NCI-H526 treated with DMSO at 0.1 percent for 48 hours (cell line): Measurements from ENCODE around the gene SHC3.

Experiments used
- DNase-seq: peaks from one replicate; lab custom pipeline; 2025; lab: John Stamatoyannopoulos, UW

Gene SHC3

DNA sequence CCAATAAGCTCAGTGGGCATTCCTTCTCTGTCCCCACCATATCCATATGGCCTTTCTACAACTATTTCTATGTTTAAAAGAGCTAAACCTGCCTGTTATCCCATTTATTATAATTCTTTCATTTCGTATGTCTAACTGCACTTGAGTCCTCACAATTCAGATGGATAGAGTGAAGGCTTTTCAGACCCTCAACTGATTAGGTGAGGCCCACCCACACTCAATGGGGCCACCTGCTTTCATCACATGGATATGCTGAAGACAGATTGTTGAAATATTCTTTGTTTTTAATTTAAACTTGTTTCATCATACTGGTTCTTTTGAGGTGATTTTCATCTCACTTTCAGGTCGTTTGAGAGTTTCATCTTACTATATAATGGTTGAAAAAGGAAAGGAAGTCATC is 193.0 kb downstream of the SHC3 start:
- DNase-seq, result no peak

- DNase-seq, result no peak
These were observed 194.1 kb downstream of the SHC3 start for GRCh38 chr9:88984543-88984883.

GRCh38 chr9:88983865-88984542 is 194.6 kb downstream of the SHC3 start:
- DNase-seq, result no peak

DNA sequence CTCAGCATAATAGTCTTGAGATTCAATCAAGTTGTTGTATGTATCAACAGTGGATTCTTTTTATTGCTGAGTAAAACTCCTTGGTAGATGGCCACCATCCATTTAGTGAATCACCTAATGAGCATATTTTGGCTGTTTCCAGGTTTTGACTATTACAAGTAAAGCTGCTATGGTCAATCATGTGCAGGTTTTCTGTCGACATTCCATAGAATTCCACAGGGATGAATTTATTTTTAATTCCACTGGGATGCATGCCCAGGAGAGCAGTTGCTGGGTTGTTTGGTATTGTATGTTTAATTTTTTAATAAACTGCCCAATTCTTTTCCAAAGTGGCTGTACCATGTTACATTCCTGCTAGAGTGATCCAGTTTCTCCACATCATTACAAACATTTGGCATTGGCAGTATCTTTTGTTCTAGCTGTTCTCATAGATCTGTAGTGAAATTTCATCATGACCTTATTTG is 197.8 kb downstream of the SHC3 start:
- DNase-seq, result no peak

- DNase-seq, result no peak
These were observed 198.8 kb downstream of the SHC3 start for GRCh38 chr9:88979791-88980190.

DNA sequence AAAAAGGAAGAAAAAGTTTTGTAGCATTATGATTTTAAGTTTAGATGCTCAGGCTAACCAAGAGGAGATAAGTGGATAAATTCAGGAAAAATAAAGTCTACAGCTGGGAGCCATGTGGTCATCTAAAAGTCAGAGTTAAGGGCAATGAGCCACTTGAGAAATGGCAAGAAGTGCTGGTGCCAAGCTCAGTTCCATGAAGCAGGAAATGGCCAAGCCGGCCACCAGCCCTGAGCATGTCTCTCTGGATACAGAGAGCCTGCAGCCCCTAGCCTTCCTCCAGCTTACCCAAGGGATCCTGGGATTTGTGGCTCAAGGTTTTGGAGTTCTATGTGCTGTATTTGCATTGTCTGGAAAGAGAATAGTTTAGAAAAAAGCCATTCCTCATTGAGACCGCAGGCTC is 199.6 kb downstream of the SHC3 start:
- DNase-seq, result no peak

DNA sequence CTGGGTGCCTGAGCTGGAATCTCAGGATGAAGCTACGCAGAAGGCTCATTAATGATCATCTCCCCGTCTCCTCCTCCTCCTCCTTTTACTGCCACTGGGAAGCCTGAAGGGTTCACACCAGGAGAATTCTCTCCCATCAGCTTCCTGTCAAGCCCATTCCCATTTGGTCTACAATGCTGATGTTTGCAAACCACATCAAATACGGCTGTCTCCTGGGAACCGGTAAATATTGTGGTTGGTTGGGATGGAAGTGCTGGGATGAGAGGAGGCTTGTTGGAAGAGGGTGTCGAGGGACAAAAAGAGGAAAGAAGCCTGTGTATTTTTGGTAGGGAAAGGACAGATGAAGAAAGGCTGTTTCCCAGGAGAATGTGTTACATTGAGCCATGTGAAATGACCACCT is 200.6 kb downstream of the SHC3 start:
- no peak for DNase-seq

DNA sequence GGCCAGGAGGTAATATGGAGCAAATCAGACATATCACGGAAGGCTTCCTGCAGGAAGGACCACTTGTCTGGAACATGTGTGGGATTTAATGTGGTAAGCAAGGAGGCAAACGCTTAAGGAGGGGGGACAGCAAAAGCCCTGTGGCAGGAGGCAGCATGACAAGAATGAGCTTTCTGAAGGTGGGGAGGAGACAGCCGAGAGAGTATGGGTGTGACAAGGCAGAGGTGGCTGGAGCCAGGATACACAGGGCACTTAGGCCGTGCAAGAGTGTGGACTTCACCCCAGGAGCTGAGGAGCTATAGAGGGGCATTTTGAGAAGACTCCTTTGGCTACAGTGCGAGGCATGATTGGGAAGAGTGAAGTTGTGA is 201.7 kb downstream of the SHC3 start:
- DNase-seq, result no peak

GRCh38 chr9:88975966-88976889 is 202.4 kb downstream of the SHC3 start:
- no peak for DNase-seq

- no peak for DNase-seq
These were observed 204.0 kb downstream of the SHC3 start for GRCh38 chr9:88974641-88975040.

GRCh38 chr9:88973281-88974045 is 205.2 kb downstream of the SHC3 start:
- no peak for DNase-seq

GRCh38 chr9:88972401-88972800 is 206.2 kb downstream of the SHC3 start:
- no peak for DNase-seq

DNA sequence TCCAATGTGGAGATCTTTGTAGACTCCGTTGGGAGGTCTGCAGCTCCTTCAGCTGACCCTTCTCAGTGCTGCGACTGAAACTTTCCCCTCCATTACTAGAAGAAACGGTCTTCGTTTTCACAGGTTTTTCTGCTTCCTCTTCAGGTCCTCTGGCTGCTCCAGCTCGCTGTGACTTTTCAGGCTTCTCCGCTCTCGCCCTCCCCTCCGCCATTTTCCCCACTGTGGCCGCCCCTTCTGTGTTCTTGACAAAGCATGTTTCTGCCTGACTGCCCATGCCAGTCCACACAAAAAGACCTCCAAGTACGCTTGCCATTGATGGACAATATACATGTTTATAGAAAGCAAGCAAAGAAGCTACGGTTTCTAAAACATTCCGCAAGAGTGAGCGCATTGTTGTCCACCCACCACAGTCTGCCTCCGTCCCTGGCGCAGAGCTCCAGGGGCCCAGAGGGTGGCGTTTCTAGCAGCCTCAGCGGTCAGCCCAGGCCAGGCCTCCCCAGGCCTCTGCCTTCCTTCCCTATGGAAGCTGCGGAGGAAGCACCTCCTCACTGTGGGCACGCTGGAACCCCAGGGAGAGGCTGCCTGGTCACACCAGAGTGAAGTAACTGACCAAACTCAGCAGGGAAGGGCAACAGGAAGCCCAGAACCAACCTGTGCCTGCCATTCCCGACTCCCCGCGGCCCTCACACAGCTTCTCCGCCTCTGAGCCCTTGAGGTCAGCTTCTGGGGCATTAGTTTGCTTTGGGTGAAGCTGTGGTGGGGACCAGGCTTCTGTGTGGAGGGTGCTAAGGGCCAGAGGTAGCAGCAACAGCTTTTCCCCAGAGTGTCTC is 207.3 kb downstream of the SHC3 start:
- DNase-seq, result no peak

DNA sequence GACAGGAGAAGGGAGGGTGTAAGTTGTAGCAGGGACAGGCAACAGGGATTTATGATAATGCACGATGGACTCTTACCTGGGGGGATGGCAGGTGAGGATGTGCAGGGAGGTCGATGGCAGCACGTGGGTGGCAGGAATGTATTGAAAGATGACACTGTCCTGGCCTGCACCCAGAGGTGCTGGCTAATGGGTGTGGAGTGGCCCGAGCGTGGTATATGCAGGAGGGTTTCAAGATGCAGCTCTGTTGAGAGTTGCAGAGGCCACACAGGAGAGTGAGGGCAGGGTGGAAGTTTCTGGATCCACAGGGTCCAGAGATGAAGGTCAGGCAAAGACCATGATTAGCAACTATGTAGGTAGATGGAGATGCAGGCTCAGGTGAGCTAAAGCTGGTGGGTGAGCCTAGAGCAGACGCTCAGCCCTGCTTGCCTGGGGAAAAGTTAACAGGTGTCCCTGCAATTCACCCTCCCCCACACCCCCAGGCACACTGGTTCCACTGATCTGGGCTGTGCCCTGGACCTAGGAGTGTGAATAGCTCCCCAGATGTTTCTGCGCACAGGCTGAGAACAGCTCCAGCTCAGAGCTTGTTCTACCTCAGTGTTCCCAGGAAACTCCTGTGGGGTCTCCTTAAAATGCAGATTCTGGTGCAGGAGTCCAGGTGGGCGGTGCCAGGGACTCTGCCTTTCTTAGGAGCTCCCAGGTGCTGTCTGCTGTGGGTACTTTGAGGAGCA is 208.8 kb downstream of the SHC3 start:
- no peak for DNase-seq

DNA sequence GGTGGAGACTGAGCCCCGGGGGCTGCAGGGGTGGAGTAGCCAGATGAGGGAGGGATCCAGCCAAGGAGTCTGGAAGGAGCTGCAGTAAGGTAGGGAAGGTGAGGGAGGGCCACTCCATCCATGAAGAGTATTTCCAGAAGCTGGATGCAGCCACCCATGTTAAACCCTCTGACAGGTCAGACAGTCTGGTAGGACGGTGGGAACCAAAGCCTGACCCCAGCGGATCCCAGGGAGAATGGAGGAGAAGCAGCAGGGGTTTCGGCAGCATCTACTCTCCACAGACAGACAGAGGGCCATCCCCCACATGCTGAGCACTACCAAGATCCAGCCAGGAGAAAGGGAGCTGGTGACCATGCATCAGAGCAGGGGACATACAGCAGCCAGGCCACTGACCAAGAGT is 209.8 kb downstream of the SHC3 start:
- DNase-seq, result no peak

- DNase-seq, result no peak
These were observed 211.5 kb downstream of the SHC3 start for GRCh38 chr9:88966894-88967676.

GRCh38 chr9:88965473-88965872 is 213.1 kb downstream of the SHC3 start:
- no peak for DNase-seq

DNA sequence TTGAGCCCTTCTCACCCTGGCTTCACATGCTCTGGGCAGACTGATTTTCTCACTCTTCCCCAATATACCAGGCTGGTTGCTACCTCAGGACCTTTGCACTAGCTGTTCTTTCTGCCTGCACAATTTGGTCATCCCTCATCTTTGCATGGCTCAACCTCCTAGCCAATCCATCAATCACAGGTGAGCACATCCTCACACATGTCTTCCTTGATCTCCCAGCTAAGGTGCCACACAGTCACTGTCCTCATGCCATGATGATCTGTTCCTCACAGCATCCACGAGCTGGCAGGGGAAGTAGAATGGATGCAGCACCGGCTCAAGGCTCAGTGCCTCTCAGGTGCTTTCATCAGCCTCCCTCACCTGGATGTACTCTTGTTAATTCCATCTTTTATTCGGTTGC is 218.0 kb downstream of the SHC3 start:
- DNase-seq, result no peak

DNA sequence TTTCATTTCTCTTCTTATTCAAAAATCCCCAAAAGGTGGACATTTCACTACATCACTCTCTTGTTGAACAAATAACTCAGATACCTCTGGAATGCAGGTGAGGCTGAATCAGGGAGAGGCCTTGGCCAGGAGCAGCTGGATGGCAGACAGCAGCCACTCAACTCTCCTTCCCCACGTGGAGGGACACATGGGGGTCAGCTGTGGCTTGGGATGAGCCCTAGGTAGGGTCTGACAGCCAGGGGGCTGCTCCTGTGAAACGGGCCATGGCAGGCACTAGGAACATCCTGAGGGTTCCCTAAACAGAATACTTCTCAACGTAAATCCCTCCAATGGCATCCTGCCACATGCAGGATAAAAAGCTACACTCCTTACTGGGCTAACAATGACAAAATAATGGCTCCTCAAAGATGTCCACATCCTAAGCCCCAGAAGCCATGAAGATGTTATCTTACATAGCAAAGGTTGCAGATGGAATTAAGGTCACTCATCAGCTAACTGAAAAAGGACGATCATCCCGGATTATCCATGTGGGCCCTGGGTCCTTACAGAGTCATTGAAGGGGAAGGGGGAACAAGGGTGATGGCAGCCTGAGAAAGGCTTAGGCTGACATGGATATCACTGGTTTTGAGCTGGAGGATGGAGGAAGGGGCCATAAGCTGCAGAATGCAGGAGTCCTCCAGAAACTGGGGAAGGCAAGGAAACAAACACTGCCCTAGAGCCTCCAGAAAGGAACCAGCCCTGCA is 218.7 kb downstream of the SHC3 start:
- no peak for DNase-seq

- DNase-seq, result no peak
These were observed 221.1 kb downstream of the SHC3 start for GRCh38 chr9:88957526-88957925.
